ENCODE data around the gene ADAMTS16. TPM values are rescaled to one million over a fixed set of nuclear protein-coding genes. Genes with fewer than 3 reads are reported as not detected.

The ADAMTS16 gene
- total and polyA plus RNA-seq, 2 donors (not counting 3 experiments of a cell fraction or from before 2014, with no cell fraction given): not detected

DNA sequence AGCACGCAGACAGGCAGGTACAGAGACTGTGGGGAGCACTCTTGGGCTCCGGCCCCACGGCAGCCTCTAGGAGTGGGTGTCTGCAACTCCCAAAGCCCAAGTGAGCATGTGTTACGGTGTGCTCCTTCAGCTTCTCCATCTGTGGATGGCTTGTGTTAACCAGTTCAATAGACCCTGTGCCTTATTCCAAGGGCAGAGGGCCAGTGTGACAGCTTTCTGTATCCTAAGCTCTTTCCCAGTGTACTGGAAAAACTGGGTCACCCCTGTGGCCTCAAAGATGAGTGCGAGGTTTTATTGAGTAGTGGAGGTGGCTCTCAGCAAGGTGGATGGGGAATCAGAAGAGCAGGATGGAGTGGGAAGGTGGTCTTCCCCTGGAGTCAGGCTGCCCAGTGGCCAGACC, 78.3 kb downstream of the ADAMTS16 start:
- intact Hi-C loops (cut with micrococcal nuclease) (no loop called here), dilution Hi-C loops (cut with MboI; ENCODE audit: extremely low pct_ligation_motif_present, low sequenced_read_pairs) (no loop called here)
- Histone ChIP-seq H2AFZ (ENCODE audit: low read depth, low read length) (no peak overlapping the region), H3K27me3 (ENCODE audit: control insufficient read depth in 2 of 2, insufficient read depth in 2 of 2, low read length in 2 of 2) (no peaks in the 10 kb centered on the region), H3K9me3 (replicated peaks; ENCODE audit: control insufficient read depth, insufficient read depth, low read length) (peaks cover 7% of the 10 kb centered on the region), H4K20me1 (replicated peaks; ENCODE audit: control insufficient read depth, extremely low read depth, insufficient read depth, low read length) (no peaks in the 10 kb centered on the region), H3K4me2 (ENCODE audit: insufficient read depth, low read length) (no peak overlapping the region), H3K4me1 (ENCODE audit: control insufficient read depth, extremely low read depth, insufficient read depth, low read length) (no peaks in the 10 kb centered on the region), H3K36me3 (ENCODE audit: control insufficient read depth in 2 of 2, extremely low read depth in 1 of 2, insufficient read depth in 2 of 2, low read length in 2 of 2) (no peaks in the 10 kb centered on the region), H3K27ac (ENCODE audit: insufficient read depth, low read depth, low read length) (no peak overlapping the region), H3K9me1 (replicated peaks; ENCODE audit: control insufficient read depth, extremely low read depth, insufficient read depth, low read length) (no peaks in the 10 kb centered on the region), H3K79me2 (ENCODE audit: control insufficient read depth, insufficient read depth, low read length) (no peaks in the 10 kb centered on the region), H3K4me3 (replicated peaks in 1 of 3; ENCODE audit: insufficient read depth in 1 of 3, low read depth in 1 of 3, low read length in 3 of 3) (no peak overlapping the region), H3K9ac (replicated peaks; ENCODE audit: extremely low read depth, insufficient read depth, low read length) (no peak overlapping the region)
- BruUV-seq (replicated peaks): no TSS peak
- POLR2A ChIA-PET: no interaction called here
- TF ChIP-seq, protein P1, sequence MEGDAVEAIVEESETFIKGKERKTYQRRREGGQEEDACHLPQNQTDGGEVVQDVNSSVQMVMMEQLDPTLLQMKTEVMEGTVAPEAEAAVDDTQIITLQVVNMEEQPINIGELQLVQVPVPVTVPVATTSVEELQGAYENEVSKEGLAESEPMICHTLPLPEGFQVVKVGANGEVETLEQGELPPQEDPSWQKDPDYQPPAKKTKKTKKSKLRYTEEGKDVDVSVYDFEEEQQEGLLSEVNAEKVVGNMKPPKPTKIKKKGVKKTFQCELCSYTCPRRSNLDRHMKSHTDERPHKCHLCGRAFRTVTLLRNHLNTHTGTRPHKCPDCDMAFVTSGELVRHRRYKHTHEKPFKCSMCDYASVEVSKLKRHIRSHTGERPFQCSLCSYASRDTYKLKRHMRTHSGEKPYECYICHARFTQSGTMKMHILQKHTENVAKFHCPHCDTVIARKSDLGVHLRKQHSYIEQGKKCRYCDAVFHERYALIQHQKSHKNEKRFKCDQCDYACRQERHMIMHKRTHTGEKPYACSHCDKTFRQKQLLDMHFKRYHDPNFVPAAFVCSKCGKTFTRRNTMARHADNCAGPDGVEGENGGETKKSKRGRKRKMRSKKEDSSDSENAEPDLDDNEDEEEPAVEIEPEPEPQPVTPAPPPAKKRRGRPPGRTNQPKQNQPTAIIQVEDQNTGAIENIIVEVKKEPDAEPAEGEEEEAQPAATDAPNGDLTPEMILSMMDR (IDR thresholded peaks at IDR 0.05; ENCODE audit: extremely low read depth in 1 of 2, insufficient read depth in 1 of 2, low read depth in 1 of 2, low read length in 2 of 2): no peak
- no peak for TF ChIP-seq MYC (IDR thresholded peaks at IDR 0.05; ENCODE audit: low read depth, low read length)
- TF ChIP-seq POLR2A (IDR thresholded peaks at IDR 0.05; ENCODE audit: low read depth, low read length): no peak
- TF ChIP-seq, protein P2, sequence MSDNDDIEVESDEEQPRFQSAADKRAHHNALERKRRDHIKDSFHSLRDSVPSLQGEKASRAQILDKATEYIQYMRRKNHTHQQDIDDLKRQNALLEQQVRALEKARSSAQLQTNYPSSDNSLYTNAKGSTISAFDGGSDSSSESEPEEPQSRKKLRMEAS (IDR thresholded peaks at IDR 0.05; ENCODE audit: insufficient read depth, insufficient read length): no peak
- TF ChIP-seq POLR2AphosphoS5 (IDR thresholded peaks at IDR 0.05; ENCODE audit: insufficient read depth, low read depth, low read length): no peak
- no peak for TF ChIP-seq EZH2 (IDR thresholded peaks at IDR 0.05; ENCODE audit: borderline replicate concordance, low read depth, low read length, severe bottlenecking)
- TF ChIP-seq JUN (IDR thresholded peaks at IDR 0.05; ENCODE audit: borderline replicate concordance, insufficient read depth, insufficient read length, low read depth): no peak
- TF ChIP-seq FOS (IDR thresholded peaks at IDR 0.05; ENCODE audit: borderline replicate concordance, insufficient read depth, low read length): no peak
- FAIRE-seq: no peak
- CTCF ChIA-PET: no interaction called here
- no peak for DNase-seq (ENCODE audit: low read depth, low spot score)

Measured in endothelial cell of umbilical vein (primary cell).